Measurements from ENCODE around the gene PFKP.

- TF ChIP-seq CTCF (IDR thresholded peaks at IDR 0.05) = no peak
- TF ChIP-seq POLR2A (IDR thresholded peaks at IDR 0.05) = no peak
Measured at GRCh38 chr10:3056280-3057037, 10.9 kb upstream of the PFKP start.
